ENCODE measurements around the gene ULBP3.

DNA sequence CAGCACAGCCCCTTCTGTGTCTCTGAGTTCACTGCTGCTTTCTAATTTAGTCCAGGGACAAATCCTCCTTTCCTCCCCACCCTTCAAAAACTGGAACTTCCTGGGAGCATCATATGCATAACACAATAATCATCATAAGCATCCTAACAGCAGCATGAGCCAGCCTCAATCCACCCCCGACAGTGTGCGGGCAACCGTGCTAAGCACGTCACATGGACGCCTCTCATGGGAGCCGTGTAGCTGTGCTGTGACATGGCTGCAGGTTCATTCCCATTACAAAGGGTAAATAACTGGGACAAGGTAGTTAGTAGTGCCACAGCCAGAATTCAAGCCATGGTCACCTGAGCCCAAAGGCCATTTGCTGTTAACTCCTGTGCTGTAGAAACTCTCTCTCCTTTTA lies 24.5 kb upstream of the ULBP3 start:
- TF ChIP-seq CTCF (IDR thresholded peaks at IDR 0.05; ENCODE audit: insufficient read depth, low read length), result no peak
- TF ChIP-seq REST (IDR thresholded peaks at IDR 0.05; ENCODE audit: insufficient replicate concordance, low read depth), result no peak
- no peak for TF ChIP-seq POLR2AphosphoS5 (IDR thresholded peaks at IDR 0.05; ENCODE audit: low read depth)
- TF ChIP-seq GABPA (IDR thresholded peaks at IDR 0.05; ENCODE audit: low read depth), result no peak
